Measurements from ENCODE around the gene ARHGAP12.

- TF ChIP-seq CTCF (IDR thresholded peaks at IDR 0.05) (no peak), EZH2phosphoT487 (IDR thresholded peaks at IDR 0.05) (no peak), EZH2 (IDR thresholded peaks at IDR 0.05) (no peak)
Observed at GRCh38 chr10:31780717-31781116, 147.9 kb downstream of the ARHGAP12 start.

All from neural progenitor cell (in vitro differentiated cells).